ENCODE data around the gene IZUMO1.
"Not testable (repeated sequence)": the region's sequence is repeated elsewhere in the genome, so short reads cannot be mapped to it uniquely, and the experiment has no call there.

Gene IZUMO1

GRCh38 chr19:48737360-48737998 is 9.2 kb downstream of the IZUMO1 start:
- DNase-seq (ENCODE audit: low spot score): no peak

GRCh38 chr19:48735031-48735615 is 11.6 kb downstream of the IZUMO1 start:
- no peak for DNase-seq (ENCODE audit: low spot score)

GRCh38 chr19:48734625-48735024 is 12.1 kb downstream of the IZUMO1 start:
- DNase-seq (ENCODE audit: low spot score): no peak

- DNase-seq (ENCODE audit: low spot score): no peak
Observed at GRCh38 chr19:48731452-48731851, 15.3 kb downstream of the IZUMO1 start.

- no peak for DNase-seq (ENCODE audit: low spot score)
Observed at GRCh38 chr19:48728911-48729664, 17.6 kb downstream of the IZUMO1 start.

- DNase-seq (ENCODE audit: low spot score): no peak
Observed at GRCh38 chr19:48726556-48726955, 20.2 kb downstream of the IZUMO1 start.

GRCh38 chr19:48724796-48725753 is 21.6 kb downstream of the IZUMO1 start:
- no peak for DNase-seq (ENCODE audit: low spot score)

- no peak for DNase-seq (ENCODE audit: low spot score)
Observed at GRCh38 chr19:48722196-48722708, 24.5 kb downstream of the IZUMO1 start.

DNA sequence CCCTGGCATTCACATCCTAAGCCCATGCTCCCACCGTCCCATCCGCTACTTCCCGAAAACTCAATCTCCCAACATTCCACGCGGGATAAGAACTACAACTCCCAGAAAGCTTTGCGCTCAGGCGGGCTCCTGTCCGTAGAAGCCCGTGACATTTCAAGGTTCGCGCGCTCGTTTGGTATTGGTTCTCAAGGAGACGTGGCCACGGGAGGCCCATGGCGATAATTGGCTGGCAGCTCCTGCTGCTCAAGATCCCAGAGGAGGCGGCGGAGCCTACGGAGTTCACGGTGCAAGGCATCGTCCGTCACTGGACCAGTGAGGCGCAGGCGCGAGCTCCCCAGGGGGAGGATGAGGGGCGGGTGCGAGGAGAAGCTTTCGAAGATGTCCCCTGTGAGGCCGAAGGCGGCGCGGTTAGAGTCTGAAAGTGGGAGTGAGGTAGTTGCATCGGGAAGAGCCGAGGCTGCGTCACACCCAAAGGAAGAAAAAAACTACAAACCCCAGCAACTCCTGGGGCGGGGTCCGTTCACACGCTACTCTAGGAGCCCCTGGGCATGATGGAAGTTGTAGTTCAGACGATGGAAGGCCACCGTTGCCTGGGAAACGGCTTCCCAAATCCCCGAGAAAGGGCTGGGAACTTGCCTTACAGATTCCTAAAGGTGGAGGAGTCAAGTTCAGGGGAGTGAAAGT is 26.0 kb downstream of the IZUMO1 start:
- DNase-seq (ENCODE audit: low spot score): peak; percentile 98

DNA sequence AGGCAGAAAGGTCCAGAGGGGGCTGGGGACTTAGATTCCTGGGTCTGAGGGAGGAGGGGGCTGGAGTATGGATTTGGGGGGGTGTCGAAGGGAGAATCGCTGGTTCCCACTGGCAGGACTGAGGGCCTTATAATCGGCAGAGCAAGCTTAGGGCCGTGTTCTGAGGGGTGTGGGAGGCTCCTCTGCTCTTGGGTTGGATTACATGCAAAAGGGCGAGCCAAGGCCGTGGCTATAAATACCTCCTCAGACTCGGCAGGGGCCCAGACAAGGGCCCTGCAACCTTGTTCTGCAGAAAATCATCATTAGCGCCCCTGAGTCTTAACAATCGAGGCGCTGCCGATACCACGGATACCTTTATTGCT is 26.5 kb downstream of the IZUMO1 start:
- DNase-seq (ENCODE audit: low spot score): no peak

DNA sequence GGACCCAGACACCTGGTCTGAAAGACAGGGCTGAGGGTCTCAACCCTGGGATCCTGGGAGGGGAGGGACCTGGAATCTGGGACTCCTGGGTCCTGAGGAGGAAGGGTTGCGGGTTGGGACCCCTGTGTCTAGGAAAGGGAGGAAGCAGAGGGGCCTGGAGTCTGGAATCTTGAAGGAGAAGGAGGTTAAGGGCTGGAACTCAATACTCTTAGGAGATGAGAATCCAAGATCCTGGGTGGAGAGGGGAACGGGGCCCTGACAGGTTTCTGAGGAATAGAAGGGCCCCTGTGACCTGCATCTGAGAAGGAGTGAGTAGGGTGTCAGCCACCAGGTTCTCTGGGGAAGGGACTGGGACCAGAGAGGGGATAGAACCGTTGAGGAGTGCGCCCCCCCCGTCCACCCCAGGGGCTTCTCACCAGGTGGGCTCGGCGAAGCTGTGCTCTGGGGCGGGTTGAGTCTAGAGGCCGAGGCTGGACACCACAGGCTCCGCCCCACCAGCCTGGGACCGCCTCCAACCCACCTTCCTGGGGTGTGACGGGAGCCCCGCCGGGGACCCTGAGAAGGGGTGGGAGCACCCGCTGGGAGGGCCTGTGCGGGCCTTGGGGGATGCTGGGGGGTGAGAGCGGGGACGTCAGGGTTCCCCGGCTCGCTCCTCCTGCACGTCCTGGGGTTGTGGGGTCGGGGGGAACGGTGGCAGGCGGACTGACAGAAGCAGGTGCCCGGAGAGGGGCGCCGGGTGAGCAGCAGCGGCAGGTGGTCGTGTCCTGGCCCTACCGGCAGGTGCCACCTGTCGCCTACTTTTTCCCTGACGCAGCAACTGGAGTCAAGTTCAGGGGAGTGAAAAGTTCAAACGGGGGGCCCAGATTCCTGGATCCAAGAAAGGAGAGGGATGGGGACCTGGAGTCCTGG is 27.2 kb downstream of the IZUMO1 start, which contains the start of gene MAMSTR:
MAMSTR (minus strand) TSS at position 463 of the 909 bp plus-strand sequence. CDS start 694 bp downstream, outside the sequence.
- DNase-seq (ENCODE audit: low spot score): peak; percentile 76

DNA sequence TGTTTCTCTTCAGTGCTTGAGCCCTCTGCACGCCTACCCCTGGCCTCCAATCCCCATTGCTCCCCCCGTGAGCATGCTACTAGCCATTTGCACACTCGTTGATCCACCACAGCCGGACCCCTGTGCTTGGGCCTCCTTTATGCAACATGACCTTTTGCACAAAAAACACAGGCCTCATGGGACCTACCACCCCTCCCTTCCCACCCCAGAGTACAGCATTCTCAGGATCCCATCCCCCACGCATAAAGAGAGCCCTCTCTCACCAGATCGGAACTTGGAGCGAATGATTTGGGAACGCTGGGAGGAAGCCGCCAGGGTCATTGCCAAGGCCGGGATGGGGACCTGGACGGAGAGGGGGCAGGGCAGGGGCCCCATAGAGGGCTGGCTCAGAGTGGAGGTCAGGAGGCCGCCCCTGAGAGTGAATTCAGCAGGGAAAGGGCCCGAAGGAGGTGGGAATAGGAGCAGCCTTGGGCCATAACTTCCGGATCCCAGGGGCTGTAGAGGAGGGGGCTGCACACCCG is 27.9 kb downstream of the IZUMO1 start:
- DNase-seq (ENCODE audit: low spot score): peak; percentile 67

DNA sequence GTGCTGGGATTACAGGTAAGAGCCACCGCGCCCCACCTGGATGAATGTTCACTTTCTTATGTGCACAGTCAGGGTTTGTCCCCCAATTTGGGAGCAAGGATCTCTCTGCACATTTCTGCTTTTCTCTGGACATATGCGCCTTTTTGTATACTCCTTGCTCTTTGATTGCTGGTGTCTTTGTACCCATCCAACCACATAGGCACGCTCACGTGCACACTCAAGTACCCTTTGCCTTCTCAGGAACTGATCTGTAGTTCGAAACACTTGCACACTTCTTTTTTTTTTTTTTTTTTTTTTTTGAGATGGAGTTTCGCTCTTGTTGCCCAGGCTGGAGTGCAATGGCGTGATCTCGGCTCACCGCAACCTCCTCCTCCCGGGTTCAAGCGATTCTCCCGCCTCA is 28.6 kb downstream of the IZUMO1 start:
- not testable (repeated sequence) for DNase-seq (ENCODE audit: low spot score)

DNA sequence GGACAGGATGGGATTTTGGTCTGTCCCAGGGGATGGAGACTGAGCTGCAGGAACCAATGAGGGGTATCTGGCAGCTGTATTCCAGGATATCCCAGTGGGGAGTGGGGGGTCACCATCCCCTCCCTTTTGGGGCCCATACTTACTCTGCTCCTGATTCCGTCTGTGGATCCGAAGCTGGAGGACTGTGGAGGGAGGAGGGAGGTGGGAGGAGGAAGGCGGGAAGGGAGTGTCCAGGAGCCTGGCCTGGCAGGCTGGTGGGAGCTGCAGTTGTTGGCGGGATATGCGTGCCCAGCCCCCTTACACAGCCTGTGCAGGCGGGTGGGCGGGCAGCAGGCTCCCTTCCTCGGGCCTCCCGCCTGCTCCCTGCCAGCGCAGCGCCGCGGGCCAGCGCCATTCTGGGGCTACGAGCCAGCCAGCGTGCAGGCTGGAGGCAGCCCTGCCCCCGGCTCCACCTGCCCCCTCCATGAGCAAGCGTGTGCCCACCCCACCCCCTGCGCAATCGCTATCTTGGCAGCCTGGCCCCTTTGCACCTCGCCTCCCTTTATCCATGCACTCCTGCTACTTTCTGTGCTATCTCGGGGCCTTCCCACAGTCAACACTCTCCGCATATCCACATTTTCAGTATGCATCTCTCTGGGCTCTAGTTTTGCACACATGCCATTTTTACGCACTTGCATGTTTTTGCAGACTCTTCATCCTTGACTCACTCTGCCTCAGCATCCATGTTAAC is 30.0 kb downstream of the IZUMO1 start:
- no peak for DNase-seq (ENCODE audit: low spot score)

GRCh38 chr19:48715681-48716171 is 31.0 kb downstream of the IZUMO1 start:
- DNase-seq (ENCODE audit: low spot score): no peak

DNA sequence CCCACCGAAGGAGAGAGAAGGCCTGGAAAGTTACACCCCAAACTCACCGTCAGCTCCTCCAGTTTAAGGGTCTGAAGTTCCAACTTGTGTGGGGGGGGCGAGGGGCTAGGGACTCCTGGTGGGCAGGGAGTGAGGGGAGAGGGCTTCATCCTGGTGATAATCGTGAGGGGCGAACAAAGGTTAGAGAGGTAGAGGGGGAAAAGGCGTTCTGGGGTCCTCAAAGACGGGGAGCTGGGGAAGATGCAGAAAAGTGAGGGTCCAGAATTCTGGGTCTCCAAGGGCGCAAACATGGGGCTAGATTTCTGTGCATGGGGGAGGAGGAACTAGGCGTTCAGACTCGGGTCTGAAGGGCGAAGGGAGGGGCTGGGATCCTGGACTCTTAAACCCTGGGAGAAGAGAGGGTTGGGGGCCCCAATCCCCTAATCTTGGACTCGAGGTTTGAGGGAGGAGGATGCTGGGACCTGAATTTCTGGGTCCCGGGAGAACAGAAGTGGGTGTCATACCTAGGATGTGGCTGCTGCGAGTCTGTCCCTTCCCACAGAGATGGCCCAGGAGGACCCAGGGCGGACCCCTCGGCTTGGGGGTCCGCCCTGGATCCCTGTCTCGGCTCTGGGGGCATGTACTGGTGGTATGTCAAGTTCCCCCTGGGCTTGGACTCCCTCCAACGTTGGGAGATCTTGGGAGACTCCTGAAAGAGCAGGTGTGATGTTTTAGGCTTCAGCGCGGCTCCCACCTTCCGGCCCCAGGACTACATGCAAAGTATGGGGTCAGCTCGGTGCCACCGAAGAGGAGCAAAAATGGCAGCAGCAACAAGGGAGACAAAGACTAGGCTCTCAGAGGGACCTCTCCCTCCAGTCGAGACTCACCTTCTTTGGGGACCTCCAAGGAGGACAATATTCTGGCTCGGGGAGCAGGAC is 31.7 kb downstream of the IZUMO1 start:
- no peak for DNase-seq (ENCODE audit: low spot score)

DNA sequence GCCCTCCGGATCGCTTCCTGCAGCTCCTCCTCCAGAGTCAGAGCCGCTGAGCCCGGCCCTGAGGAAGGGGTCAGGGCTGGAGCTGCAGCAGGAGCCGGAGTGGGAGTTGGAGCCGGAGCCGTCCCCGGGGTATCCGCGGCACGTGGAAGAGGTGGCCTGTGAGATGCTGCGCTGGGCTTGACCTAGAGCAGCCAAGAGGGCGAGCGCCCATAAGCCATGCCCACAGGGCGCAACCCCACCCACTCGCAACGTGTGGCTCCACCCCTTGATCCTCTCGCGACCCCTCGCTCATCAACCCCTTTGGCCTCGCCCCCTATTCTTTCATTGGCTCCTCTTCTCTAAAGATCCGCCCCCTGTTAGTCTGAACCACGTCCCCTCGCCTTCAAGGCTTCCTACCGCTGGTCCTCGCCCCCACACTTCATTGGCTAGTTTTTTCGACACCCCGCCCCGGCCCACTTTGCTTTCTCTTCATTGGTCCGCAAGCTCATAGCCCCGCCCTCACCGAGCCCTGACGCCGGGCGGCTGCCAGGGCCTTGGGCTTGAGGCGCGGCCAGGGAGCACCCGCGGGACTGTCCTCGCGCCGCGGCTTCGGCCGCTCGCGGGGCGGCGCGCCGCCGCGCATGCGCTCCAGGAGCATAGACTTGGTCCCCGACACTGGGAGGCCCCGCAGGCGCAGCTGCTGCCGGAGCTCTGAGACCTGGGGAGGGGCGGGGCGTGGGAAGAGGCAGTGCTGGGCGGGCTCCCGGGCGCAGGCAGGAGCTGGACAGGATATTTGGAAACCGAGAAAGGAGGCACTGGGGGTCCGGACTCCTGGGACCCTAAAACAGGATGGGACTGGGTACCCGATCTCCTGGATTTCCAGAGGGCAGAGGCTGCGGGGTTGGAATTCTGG is 32.6 kb downstream of the IZUMO1 start:
- DNase-seq (ENCODE audit: low spot score): peak; percentile 98

All from HuH-7 (cell line).